NCI-H526 treated with DMSO at 0.1 percent for 48 hours (cell line): Measurements from ENCODE around the gene NTPCR.
"Not testable (repeated sequence)": the region's sequence is repeated elsewhere in the genome, so short reads cannot be mapped to it uniquely, and the experiment has no call there.

Experiments used
- DNase-seq: peaks from one replicate; lab custom pipeline; 2025; lab: John Stamatoyannopoulos, UW

NTPCR gene

DNA sequence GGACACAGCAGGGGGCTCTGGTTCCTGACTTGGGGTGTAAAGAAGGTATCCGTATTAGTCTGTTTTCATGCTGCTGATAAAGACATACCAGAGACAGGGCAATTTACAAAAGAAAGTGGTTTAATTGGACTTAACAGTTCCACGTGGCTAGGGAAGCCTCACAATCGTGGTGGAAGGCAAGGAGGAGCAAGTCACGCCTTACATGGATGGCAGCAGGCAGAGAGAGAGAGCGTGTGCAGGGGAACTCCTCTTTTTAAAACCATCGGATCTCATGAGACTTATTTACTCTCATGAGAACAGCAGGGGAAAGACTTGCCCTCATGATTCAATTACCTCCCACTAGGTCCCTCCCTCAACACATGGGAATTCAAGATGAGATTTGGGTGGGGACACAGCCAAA, 23.2 kb upstream of the NTPCR start:
- not testable (repeated sequence) for DNase-seq

DNA sequence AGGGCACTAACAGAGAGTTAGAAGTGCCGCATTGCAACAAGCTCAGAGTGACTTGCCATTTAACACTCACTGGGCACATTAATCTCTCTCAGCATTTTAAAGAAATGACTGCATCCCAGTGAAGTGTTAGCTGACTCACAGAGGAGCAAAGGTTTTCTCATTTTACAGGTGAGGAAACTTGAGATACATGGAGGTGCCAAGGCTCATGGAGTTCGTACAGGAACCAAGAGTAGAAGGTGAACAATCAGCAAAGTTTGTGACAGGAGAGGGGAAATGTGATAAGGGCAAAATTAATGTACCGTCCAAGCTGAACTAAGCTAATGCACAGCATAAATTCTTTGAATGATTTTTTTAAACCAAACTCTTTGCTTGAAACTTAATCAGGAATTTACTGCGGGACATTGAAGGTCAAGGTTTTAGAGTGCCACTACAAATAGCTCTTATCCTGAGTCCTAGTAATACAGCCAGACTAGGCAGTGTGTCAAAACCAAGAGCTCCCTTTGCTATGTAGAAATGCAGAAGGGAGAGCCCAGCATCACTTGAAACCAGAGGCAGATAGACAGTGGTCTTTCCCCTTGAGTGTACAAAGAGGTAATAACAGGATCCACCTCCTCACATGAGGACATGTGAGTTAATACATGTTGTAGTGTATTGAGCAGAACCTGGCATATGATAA, 22.4 kb upstream of the NTPCR start:
- DNase-seq: no peak

DNA sequence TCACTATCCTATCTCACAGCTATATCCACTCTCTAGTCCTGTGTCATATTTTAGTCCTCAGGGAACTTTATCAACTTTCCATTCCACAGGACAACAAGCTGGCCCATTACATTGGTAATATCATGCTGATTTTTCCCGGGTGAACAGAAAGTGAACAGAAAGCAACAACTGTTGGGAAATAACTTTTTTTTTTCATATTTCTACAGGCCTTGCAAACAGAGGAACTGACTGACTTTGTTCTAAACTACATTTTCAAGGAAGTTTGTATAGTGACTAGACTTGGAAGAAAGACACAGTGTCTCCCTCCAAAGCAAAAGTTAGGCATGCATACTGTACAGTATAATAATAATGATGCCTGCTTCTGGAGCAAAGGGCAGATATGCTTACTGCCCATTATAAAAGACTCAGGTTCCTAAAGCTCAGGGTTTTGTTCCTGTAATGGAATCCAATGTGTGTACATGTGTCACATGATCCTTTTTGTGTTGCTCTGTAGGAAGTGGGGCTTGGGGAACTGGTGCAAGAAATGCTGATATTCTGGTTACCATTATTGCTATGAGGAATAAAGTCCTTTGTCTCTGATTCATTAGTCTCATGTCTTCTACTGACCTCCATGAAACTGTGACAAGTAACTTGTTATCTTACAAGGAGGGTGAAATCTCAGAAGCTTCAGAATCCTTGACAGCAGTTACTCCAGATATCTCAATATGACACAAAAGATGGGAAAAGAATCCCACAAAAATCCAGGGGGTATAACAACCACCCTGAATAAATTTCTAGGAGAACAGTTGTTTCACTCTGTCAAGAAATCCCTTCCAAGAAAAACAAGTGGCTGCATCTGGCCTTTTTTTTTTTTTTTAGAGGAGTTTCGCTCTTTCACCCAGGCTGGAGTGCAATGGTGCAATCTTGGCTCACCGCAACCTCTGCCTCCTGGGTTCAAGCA, 17.7 kb upstream of the NTPCR start:
- no peak for DNase-seq

DNA sequence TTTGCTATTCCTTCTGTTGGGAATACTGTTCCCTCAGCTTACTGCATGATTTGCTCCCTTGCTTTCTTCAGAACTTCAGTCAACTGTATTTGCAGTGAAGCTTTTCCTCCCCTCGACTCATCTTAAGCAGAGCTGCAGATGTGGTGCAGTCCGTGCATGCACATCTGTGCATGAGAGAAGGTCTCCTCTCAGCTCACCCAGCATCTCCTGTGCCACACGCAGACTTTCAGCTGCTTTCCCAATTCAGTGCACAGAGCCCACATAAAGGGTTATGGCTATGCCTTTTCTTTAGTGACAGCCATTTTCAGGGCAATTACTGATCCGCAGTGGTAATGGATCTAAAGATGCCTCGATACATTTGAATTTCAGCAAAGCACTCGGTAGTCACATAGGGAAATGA, 13.5 kb upstream of the NTPCR start:
- no peak for DNase-seq

DNA sequence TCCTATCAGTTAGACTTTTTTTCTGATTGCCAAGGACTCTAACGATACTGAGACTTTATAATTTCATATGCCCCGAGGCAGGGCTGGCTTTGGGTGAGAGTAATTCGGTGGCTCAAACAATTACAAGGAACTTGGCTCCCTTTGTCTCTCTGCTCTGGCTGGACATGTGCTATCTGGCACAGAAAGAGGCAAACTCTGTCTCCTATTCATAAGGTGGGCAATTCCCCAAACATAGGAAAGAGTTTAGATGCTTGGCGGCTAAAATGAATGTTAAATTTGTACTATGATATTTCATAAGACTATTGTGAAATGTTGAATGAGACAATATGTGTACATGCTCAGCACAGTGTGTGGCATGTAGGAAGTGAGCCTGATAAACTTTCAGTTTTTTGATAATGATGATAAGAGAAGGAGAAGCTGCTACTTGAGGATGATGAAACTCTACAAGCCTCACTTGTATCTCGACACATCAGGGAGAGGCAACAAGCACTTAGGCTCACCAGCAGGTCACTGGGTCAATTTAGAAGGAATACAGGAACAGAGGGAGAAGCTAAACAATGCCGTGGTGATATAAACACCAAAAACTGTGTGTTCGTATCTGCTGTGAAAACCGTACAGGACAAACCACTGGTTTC, 12.6 kb upstream of the NTPCR start:
- DNase-seq: no peak

DNA sequence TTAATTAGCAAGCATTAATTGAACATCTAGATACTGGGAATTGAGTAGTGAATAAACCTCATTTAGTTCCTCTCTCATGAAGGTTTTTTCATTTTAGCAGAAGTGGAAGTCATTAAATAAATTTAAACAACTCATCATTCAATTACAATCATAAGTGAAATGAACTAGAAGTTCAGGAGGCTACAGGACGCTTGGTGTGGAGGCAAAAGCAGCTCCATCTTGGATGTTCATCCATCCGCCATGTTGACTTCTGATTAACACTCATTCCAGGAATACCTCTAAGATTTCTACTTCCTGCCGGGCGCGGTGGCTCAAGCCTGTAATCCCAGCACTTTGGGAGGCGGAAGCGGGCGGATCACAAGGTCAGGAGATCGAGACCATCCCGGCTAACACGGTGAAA, 11.5 kb upstream of the NTPCR start:
- no peak for DNase-seq

DNA sequence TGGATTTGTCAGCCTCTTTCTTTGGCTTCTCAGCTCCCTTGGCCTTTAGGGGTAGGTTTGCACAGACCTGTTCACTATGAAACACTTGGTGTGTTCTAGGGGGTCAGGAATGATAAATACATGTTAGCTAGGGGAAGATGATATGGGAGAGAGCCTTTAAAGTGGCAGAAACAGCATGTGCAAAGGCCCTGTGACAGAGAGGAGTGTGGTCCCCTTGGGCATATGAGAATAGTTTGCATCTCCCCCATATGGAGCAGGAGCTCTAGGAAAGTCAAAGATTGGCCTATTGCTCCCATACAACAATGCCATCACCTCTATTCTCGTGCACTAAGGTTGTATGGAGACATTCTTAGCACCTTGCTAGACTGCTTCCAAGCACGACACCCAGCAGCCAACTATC, 10.7 kb upstream of the NTPCR start:
- no peak for DNase-seq

DNA sequence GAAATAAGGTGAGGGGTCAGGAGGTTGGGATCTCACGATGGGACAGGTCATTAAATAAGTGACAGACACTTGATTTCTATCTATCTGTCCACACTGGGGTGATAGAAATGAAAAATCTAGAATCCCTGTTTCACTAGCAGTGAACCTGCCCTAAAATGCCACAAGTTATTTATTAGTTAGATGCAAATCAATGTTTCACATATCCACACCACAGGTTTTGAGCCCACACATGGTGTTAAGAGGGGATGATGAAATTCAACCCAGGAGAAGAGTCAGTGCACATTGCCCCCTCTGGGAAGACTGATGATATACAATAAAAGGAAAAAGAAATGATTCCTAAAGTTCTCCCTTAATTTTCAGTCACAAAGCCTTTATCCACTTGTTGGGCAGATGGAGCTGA, 10.1 kb upstream of the NTPCR start:
- no peak for DNase-seq

DNA sequence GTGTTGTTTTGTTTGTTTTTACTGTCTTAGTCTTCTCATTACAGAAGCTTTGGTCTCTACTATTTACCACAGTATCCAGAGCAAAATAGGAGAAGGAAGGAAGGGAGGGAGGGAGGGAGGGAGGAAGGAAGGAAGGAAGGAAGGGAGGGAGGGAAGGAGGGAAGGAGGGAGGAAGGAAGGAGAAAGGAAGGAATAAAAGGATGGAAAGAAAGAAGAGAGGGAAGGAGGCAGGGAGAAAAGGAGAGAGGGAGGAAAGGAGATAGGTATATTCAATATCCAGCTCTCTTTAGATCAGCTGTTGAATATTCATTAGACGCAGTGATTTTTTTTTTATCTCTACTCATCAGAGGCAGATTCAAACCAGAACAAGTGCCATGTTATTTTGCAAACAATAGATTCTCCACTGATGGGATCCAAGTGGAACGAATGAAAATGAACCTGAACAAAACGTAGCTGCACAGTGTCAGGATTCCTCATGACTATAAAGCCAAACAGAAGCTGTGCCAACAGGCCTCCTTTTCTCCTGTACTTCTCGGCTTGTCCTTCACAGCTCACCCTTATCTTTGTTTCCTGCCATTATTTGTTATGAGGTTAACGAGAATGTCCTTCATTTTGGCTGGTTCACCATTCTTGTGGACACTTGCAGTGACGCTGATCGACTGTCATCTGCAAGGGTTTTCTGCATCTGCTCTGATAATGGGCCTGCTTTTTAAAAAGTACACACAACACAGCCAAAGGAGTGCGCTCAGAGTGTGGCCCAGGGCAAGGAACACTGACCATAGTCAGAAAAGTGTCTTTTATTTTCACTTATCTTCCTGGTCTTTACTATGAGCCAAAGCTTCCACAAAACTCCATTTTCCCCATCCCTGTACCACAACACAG, 7.8 kb upstream of the NTPCR start:
- no peak for DNase-seq

DNA sequence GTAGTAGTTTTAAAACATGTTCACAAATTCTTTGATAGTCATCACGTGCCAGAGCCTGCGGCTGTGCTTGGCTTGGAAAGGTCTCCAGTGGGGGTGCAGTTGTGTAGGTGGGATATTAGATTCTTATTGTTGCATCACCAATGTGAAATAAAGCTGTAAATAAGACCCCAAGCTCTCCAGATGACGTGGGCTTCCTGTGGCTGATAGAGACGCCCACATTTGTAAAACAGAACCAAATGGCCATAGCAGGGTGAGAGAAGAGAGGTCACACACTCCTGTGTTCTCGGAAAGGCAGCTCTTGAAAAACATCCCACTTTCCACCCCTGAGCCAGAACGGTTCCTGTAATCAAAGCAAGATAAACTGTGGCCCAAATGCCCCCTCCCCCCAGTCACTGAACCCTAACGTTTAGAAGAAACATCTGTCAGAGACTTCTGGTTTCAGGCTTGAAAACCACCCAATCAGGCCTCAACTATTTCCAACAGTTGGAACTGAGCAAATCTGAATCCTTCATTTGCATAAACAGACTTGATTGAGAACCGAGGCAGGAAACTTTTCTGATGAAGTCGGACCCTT, 6.6 kb upstream of the NTPCR start:
- no peak for DNase-seq

DNA sequence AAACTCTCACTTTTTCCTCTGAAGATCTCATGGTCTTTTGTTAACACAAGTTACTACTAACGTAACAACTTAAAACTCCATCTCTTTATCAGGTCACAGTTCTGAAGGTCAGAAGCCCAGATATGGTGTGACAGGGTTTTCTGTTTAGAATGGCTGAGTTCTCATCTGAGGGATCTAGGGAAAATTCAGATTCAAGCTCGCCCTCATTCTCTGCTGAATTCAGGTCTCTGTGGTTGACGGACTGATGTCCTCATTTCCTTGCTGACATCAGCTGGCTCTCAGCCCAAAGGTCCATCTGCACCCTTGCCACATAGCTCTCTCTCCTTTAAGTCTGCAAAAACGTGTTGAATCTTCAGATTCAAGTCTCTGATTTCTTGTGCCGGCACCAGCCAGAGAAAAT, 6.1 kb upstream of the NTPCR start:
- DNase-seq: no peak

DNA sequence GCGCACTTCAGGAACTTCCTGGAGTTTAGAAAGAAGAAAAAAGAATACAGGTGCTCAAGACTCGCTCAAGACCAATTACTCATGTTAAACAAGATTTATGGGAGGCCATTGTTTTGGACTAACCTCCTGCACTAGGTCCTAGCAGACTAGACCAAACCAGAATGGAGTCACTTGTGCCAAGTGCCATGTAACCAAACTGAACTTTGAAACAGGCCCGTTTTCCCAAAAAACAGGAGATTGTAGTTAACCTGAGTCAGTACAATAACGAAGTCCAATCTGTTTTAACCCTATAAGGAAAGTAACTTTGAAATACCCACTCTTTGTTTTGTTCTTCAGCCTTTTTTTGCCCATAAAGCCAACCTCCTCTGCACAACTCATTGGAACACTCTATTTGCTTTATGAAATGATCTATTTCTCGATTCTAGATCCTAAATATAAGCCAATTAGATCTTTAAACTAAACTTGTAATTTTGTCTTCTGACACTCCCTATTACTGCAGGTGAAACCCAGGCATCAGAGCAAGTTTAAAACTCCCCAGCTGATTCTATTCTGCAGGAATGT, 695 bp upstream of the NTPCR start:
- DNase-seq: no peak

DNA sequence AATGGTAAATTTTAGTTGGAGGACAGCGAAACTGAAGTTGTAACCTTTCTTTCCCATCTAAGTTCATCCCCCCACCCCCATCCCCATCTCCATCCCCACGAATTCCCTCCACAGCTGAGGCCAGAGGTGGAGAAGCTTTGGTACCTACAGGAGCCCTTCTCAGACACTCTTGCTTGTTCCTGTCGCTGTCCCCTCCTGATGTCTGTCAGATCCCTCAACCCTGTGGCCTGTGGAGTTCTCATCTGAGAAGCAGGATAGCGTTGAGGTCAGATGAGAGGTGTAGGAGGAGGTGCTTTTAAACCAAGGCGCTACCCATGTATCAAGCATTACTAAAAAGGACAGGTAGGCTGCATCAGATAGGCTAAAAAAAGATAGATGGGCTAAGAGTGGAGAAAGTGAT, 769 bp downstream of the NTPCR start:
- DNase-seq: no peak

DNA sequence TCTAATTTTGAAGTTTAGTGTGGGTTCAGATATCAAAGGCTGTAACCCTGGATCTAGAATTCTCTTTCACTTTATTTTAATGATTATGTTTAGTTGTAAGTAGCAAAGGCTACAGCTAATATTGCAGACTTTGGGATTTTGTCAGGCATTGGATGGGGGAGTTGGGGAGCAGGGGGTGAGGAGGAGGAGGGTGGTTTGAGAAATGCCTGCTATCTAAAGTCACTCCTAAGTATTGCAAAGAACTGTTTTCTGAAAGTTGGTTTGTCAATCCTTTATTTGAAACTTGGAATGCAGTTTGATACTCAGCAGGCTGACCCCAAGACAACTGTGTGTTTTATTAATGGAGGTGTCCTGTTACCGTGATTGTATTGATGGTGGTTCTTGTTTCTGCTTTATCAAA, 1.2 kb downstream of the NTPCR start:
- DNase-seq: no peak

DNA sequence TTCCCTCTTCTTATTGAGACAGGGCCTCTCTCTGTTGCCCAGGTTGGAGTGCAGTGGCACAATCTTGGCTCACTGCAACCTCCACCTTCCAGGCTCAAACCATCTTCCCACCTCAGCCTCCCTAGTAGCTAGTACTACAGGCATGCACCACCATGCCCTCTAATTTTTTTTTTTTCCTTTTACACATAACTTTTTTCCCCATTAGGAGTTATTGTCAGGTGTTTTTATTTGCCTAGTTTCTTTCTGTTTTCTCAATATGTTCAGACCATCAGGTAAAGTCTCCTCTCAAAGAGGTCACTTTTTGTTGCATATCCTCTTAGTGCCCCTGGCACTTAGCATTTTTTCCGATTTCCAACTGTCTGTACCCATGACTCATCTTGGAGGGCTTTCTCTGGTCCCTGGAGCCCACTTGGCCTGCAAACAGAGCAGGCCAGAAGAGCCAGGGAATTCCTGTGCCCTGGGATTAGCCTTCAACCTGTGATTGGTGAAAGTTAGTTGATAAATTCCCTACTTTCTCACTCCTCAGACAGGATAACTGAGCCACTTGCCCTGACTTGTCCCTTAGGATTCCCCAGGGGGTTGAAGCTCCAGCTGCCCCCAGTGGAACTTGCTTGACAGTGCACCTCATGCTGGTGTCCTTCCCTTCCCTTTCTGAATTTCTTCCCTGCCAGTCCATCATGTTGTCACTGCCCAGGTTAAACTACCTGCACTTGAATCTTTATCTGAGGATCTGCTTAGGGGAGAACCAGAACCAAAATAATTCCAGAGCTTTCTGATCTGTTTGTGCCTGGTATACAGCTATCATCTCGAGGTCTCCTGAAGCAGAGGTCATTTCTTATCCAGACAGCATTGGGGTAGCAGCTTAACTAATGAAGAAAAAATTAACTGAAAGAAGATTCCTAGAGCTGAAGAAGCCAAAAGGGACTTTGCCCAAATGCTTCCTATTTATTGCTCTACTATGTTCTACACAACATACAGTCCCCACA, 2.4 kb downstream of the NTPCR start:
- DNase-seq: peak; percentile 37

DNA sequence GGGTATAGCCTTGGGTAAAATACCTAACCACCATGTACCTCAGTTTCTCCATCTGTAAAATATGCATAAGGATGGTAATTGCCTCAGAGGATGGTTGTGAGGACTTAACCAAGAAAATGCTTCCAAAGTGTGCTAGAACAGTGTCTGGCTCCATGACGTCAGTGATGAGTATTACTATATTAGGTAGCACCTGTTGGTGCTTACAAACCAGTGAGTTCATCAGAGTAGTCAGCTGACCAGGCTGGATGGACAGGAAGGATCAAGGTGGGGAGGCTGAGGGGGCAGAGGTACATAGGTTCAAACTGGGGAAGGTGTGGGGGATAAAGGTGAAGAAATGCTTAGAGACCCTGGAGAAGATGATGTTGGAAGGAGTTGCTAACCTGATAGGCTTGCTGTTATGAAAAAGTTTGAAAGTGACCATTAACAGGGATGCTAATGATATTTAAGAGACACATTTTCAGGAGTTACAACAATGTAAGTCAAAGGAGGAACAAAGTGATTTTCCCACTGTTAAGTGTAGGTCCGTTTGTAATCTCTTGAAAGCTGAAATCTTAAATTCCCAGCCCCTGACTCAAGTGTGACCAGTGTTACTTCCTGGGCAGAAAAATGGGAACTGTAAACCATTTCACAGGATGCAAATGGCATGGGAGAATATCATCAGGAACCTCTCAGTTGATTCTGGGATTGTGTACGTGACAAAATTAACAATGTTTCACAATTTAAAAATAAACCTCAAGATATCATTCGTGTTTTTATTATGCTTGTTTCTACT, 4.4 kb downstream of the NTPCR start:
- DNase-seq: no peak

DNA sequence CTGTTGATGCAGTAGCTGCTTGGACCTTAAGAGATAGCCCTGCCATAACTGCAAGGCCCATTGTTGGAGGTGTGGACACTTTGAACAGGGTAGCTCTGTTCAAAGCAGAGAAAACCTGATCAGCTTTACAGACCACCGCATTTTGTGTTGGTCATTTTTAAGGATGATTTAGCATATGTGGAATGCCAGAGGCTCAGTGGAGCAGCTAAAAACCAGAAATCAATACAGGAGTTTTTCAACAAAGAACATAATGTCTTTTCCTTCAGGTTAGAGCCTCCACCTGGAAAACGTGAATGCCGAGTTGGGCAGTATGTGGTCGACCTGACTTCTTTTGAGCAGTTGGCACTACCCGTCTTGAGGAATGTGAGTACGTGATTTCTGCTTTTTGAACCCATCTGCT, 5.7 kb downstream of the NTPCR start:
- no peak for DNase-seq

DNA sequence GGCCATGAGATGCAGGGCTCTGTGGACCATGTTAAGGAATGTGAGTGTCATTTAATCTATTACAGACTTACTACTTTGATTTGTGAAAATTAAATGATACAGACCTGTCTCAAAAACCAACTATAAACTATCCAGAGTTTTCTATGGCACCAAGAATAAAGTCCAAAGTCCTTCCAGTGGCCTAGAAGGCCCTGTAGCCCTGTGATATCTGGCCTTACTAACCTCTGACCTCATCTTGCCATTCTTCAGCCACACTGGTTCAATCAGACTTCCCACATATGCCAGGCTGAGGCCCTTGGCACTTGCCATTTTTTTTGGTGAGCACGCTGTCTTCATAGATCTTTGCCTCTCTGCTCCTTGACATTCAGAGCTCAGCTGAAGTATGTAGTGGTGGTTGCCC, 7.7 kb downstream of the NTPCR start:
- DNase-seq: no peak
